HG03039 (cell line): ENCODE data around the gene RESF1.
A peak's percentile ranks its signal among the peaks of the same experiment; 100 is the strongest.

ENCODE experiments used
- ATAC-seq: cut with Tn5 transposase; IDR thresholded peaks from one replicate; pipeline ENCODE4 v1.9.1; 2021; ENCODE audit warnings: mild to moderate bottlenecking, moderate library complexity; ENCODE audit not compliant: unreplicated experiment

RESF1 gene

DNA sequence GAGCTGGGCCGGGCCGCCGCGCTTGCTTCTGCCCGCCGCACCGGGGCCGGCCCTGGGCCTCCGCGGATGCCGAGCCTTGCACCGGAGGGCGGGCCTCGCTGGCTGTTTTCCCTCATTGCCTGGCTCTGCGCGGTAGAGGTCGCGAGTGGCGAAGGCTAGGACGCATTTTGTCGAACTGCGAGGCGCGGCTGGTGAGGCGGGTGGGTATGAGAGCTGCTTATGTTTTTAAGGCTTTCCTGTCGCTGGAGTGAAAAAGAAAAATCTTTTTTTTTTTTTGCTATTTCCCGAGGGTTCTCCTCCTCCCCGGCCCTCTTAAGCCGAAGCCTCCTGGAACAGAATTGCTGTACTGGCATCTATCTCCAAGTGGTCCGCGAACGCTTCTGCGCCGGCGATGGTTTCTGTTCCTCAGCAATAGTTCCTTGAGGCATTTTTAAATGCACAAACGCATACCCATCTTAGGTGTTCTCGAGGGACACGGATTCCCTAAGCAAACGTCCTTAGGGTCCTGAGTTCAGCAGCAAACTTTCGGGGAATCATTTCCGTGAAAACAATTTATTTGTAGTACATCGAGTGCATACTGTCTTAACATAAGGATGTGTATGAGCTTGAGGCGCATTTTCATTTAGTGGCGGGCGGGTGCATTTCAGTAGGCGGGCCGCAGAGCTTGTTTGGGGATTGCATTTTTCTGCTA lies 631 bp downstream of the RESF1 start:
- ATAC-seq: peak; percentile 31

DNA sequence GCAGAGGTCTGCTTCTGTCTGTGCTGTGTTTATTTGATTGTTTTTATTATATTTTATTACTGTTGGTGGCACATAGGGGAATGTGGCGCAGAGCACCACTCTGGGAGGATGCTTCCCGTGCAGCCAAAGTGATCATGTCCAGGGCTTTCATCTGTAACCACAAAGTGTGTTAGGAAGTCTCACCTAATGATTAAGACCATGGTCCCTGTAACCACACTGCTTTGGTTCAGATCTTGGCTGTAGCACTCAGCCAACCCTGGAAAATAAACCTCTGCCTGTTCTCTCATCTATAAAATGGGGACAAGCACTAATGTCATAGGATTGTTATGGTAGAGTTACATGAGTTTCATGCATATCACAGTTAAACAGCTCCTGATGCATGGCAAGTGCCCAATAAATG lies 1.9 kb downstream of the RESF1 start:
- ATAC-seq: no peak

DNA sequence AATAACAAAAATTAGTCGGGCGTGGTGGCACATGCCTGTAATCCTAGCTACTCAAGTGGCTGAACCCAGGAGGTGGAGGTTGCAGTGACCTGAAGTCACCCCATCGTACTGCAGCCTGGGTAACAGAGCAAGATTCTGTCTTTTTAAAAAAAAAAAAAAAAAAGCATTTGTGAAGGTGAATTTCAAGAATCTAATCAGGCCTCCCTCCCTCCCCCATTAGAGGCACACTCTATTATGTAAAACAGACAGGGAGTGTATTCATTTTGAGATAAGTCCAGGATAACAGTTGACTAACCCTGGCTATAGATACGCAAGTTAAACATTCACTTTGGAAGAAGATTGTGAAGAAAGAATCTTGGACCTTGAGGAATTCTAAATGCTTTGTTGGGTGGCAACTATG lies 2.9 kb downstream of the RESF1 start:
- ATAC-seq: no peak

DNA sequence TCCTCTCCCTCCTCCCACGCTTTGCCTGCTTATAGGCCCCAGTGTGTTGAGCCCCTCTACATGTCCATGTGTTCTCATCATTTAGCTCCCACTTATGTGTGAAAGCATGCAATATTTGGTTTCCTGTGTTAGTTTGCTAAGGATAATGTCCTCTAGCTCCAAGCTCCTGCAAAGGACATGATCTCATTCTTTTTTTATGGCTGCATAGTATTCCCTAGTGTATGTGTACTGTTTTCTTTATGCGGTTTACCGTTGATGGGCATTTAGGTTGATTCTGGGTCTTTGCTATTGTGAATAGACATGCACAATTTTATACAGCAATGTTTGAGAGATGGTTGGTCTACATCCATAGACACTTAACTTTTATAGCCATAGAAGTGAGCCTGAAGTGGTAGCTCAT lies 5.1 kb downstream of the RESF1 start:
- ATAC-seq: no peak

DNA sequence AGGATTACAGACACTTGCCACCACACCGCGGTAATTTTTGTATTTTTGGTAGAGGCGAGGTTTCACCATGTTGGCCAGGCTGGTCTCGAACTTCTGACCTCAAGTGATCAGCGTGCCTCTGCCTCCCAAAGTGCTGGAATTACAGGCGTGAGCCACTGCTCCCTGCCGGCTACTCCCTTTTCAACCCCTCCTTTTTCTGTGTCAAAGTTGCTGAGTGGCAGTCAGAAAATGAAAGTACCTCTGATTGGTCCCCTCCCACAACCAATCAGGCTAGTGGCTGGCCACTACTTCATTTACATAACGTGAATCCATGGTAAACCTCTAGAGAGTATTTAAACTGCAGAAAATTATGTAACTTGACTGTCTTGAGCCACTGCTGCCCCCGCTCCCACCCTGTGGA lies 5.9 kb downstream of the RESF1 start:
- no peak for ATAC-seq

DNA sequence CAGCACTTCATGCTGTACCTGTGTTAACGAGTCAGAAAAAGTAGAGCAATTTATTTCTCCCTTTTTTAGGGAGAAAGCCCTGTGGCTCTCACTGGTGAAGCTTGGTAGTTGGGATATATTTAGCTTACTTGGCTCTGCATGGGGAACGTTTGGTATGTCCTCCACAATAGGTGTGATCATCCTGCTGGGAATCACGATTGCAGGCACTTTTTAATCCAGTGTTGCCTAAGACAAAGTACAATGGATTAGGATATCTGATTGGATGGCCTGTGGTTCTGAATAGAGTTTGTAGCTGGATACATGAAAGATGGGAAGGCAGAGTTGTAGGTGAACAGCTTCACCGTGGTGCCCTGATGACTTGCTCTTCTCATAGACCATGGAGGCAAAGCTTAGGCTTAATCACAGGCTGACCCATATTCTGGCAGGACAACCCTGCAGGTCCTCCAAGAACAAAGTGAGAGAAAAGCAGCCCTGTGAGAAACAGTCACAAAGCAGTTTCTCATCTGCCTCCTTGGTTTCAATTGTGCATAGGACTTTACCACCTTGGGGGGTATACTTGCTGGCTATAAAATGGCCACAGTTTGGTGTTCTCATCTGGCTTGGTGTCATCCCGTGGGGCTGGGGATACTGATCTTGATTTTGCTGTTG lies 7.5 kb downstream of the RESF1 start:
- no peak for ATAC-seq

DNA sequence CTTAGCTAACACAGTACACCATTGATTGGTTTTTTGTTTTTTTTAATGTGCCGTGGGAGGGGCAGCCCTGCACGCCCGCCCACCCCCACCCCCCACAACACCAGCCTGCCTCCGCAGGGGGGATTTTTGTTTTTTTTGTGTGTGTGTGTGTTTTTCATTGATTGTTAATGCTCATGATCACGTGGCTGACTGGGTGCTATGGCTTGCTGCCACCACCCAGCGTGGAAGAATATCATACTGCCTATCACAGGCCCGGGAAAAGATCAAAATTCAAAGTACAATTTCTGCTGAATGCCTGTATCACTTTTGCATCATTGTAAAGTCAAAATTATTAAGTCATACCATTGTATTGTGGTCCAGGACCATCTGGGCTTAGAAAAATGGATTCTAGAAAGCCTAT lies 8.3 kb downstream of the RESF1 start:
- no peak for ATAC-seq

DNA sequence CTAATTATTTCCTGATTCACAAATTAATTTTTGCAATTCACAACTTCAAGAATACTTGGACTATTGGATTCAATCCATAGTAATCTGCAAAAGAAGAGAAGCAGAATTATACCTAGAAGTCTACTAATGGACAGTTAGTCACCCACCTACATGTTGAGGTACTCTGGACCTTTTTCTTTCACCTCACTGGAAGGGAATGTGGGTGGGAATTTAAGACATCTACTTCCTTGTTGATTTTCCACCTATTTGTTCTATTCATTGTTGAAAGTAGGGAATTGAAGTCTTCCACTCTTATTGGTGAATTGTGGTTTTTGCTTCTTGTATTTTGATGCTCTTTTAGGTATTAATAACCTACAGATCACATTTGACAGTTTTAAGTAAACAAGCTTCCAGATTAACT lies 11.0 kb downstream of the RESF1 start:
- ATAC-seq: no peak

DNA sequence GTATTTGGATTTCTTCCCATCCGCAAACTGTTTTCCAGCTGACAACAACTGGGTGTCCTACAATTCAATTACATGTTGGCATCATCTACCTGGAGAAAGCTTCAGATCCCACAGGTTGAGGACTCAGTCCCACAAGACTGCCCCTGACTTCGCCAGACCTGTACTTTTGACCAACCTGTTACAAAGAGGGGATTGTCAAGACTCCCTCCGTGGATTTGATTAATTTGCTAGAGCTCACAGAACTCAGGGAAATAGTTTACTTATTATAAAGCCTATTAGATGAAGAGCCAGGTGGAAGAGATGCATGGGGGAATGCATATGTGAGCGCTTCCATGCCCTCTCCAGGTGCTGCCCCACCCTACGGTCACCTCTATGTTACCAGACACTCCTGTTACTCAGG lies 14.6 kb downstream of the RESF1 start:
- ATAC-seq: no peak

DNA sequence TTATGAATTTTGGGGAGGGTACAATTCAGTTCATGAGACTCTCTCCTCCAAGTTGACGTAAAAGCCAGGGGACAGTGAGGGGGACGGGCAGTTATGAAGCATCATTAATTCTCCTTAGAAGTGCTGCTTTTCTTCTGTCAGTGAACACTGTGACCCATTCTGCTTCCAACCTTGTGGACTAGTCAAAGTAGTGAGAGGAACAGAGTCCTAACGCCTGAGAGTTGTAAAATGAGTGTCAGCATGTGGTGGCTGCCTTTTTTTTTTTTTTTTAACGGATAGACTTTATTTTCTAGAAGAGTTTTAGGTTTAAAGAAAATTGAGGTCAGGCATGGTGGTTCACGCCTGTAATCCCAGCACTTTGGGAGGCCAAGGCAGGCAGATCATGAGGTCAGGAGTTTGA lies 15.5 kb downstream of the RESF1 start:
- ATAC-seq: no peak

DNA sequence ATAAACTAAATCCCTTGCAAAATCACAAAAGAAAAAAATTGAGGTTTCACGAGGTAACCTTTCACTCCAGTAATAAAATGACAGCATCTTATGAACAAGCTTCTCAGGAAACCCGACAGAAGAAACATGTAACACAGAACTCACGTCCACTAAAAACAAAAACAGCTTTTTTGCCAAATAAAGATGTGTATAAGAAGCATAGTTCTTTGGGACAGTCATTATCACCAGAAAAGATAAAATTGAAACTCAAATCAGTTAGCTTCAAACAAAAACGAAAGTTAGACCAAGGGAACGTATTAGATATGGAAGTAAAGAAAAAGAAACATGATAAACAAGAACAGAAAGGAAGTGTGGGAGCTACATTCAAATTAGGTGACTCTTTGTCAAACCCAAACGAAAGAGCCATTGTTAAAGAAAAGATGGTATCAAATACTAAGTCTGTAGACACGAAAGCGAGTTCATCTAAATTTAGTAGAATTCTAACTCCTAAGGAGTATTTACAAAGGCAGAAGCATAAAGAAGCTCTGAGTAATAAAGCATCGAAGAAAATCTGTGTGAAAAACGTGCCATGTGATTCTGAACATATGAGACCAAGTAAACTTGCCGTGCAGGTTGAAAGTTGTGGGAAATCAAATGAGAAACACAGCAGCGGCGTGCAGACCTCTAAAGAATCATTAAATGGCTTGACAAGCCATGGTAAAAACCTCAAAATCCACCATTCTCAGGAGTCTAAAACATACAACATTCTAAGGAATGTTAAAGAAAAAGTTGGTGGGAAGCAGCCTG lies 25.8 kb downstream of the RESF1 start:
- ATAC-seq: no peak

DNA sequence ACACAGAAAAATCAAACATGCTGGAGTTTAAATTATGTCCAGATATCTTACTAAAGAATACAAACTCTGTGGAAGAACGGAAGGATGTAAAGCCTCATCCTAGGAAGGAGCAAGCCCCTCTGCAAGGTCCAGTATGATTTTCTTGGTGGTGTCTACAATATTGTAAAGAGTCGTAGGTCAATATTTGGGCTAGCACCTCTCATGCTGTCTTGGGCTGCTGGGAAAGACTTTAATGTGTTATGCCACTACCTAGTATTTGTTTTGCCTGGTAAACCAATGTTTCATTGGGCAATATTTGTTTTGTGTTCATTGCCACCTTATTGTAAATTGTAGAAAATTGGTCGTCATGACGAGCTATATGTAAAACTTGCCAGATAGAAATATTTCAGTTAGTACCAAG lies 26.6 kb downstream of the RESF1 start:
- no peak for ATAC-seq

DNA sequence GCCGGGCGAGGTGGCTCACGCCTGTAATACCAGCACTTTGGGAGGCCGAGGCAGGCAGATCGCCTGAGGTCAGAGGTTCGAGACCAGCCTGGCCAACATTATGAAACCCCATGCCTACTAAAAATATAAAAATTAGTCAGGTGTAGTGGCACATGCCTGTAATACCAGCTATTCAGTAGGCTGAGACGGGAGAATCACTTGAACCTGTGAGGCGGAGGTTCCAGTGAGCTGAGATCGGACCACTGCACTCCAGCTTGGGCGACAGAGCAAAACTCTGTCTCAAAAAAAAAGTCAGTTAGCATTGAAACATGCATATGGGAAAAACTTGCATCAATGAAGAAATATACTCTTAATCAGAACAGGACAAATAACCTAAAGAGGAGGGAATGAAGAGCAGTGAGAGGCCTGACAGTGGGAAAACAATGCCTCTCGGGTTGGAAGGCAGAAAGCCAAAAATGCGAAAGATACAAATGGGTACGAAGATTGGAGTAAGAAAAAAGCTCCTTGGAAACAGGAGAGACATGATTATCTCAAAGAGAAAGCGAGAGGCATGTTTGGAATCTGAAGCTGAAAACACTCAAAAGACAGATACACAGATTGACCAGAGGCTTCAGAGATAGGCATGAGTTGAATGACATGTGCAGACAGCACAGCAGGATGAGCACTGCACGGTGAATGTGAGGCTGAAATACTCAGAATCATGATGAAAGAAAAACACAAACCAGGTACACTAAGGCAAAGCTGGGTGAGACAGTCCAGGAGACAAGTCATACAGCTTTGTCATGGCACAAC lies 30.6 kb downstream of the RESF1 start:
- no peak for ATAC-seq

DNA sequence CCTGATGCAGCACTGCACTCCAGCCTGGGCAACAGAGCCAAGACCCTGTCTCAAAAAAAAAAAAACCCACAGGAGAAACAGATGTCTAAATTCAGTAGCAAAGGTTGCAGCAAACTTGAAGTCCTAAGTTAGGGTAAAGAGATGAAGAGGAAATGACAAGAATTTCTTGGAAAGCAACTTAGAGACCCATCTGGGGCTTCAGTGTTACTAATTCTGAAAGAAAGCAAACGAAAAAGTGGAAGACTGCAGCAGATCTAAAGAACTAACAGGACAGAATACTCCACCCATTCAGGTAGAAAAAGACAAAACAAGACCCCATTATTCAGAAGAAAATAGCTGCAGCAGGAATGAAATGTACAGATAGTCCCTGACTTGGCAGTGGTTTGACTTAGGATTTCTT lies 31.9 kb downstream of the RESF1 start:
- no peak for ATAC-seq

DNA sequence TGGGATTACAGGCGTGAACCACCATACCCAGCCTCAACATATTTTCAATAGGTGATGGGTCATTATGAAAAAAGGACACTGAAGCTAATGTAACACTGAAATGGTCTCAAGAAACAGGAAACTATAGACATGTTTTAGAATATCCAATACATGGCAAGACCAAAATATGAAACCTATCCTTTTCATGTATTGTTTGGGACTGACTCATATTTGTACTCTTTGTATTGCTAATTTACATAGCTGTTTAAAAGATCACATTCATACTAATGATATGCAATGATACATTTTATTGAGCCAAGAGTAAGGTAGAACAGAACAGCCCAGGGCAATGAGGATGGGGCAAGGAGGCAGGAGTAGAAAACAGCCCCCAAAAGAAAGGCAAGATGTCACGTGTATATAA lies 32.6 kb downstream of the RESF1 start:
- ATAC-seq: no peak

DNA sequence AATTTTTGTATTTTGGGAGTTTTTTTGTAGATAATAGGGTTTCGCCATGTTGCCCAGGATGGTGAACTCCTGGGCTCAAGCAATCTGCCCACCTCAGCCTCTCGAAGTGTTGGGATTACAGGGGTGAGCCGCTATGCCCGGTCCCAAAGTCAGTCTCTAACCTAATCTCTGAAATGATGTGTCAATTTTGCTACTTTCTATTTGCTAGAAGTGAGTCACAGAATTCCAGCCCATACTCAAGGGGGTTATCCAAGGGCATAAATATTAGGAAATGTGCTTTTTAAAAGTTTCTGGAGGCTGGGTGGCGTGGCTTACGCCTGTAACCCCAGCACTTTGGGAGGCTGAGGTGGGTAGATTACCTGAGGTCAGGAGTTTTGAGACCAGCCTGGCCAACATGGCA lies 40.5 kb downstream of the RESF1 start:
- ATAC-seq: no peak

DNA sequence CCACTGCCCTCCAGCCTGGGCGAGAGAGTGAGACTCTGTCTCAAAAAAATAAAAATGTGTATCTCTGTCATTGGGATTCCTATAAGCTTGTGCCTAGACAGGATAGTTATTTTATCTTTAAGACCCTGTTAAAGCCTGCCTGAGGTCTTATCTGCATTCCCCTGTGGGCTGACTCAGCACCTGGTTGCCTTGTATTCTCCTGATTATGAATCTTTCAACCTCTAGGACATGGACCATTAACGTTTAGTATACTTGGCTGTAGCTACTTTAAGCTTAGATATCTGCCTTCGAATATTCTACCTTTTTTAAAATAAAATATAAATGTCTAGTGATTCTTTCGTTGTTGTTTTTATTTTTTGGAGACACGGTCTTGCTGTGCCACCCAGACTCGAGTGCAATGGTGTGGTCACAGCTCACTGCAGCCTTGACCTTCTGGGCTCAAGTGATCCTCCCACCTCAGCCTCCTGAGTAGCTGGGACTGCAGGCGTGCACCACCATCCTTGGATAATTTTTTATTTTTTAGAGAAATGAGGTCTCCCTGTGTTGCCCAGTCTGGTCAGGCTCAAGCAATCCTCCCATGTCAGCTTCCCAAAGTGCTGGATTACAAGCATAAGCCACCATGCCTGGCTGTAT lies 41.3 kb downstream of the RESF1 start:
- ATAC-seq: no peak

DNA sequence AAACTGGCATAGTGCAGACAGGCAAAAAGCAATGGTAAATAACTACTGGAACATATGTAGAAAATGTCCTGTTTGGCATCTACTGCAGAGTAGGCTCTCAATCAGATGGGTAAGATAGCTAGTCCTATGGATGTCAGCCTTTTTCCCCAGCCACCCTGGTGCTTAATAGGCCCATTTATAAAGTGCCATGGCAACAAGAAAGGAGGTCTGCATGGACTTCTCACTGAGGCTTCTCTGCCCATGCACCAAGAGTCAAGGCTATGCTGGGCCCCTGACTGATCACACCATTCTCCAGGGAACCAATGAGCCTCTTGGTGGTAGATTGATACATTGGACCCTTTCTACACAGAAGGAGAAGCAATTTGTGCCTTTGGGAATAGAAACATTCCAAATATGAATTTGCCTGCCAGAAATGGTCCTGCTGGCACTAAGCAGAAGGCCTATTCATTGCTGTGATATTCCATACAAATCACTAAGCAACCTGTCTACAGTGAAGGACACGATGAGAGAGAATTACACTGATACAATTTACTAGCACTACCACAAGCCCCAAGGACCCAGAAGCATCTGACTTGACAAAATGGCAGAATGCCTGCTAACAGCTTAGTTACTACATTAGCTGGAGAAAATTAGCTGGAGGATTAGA lies 43.8 kb downstream of the RESF1 start:
- ATAC-seq: no peak

DNA sequence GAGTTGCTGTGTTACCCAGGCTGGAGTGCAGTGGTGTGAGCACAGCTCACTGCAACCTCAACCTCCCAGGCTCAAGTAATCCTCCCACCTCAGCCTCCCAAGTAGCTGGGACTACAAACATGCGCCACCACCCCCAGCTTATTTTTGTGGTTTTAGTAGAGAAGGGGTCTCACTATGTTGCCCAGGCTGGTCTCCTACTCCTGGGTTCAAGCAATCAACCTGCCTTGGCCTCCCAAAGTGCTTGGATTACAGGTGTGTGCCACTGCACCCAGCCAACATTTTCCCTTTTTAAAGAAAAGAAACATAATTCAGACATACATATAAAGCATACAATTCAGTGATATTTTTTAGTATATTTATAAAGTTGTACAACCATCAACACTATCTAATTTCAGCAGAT lies 44.4 kb downstream of the RESF1 start:
- no peak for ATAC-seq

DNA sequence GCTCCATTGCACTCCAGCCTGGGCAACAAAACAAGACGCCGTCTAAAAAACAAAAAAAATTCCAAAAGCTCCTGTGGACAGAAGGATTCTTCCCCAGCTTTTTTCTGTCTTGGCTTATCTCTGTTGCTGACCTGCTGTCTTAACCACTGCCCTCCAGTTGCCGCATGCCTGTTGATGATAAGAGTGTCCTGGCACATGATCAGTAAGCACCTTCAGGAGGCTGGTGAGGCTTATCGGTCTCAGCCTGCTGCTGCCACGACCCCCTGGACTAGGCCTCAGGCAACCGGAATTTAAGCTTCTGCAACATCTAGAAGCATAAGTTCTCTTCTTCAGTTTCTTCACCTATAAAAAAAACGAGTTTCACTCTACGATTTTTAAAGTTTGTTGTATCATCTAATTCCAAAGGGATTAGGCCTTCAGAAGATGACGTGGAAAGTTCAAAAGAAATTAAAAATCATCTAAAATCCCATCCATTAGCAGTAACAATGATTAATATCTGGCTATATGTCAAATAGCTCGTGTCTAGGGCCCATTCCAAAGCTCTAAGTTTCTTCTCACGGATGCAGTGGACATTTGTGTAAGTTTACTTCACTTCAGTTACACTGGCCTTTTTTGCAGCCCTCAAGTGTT lies 46.4 kb downstream of the RESF1 start:
- ATAC-seq: no peak
